Parathyroid adenoma (tissue), 2 donors: ENCODE results near the gene SENP1.

Source experiments
- H2AFZ ChIP-seq: fragments of 300-600 bp; sonication (generic); one replicate; pipeline ENCODE4 v1.7.0; 2017; ENCODE audit warnings: antibody characterized with exemption, mild to moderate bottlenecking
- H3K27ac ChIP-seq: fragments of 300-600 bp; sonication (generic); one replicate; pipeline ENCODE4 v1.7.0; 2017
- H3K27me3 ChIP-seq: fragments of 300-600 bp; sonication (generic); one replicate; pipeline ENCODE4 v1.7.0; 2017; ENCODE audit warnings: low read length; ENCODE audit not compliant: control insufficient read depth, insufficient read depth
- H3K36me3 ChIP-seq: fragments of 300-600 bp; sonication (generic); one replicate; pipeline ENCODE4 v1.7.0; 2017; ENCODE audit warnings: low read length; ENCODE audit not compliant: control insufficient read depth, insufficient read depth
- H3K4me1 ChIP-seq: fragments of 300-600 bp; sonication (generic); one replicate; pipeline ENCODE4 v1.7.0; 2017; ENCODE audit warnings: control low read depth
- H3K4me2 ChIP-seq: fragments of 300-600 bp; sonication (generic); one replicate; pipeline ENCODE4 v1.7.0; 2017; ENCODE audit warnings: low read length
- H3K4me3 ChIP-seq: fragments of 300-600 bp; sonication (generic); one replicate; pipeline ENCODE4 v1.7.0; 2017; ENCODE audit warnings: low read depth, low read length
- H3K79me2 ChIP-seq: fragments of 300-600 bp; sonication (generic); one replicate; pipeline ENCODE4 v1.7.0; 2017; ENCODE audit warnings: control low read depth
- H3K9ac ChIP-seq: fragments of 300-600 bp; sonication (generic); one replicate; pipeline ENCODE4 v1.7.0; 2017; ENCODE audit warnings: mild to moderate bottlenecking
- H3K9me3 ChIP-seq: fragments of 300-600 bp; sonication (generic); one replicate; pipeline ENCODE4 v1.7.0; 2017; ENCODE audit warnings: low read length; ENCODE audit not compliant: control insufficient read depth
- CTCF ChIP-seq: fragments of 300-600 bp; sonication (generic); IDR thresholded peaks from one replicate; pipeline ENCODE4 v1.7.0; 2017; ENCODE audit warnings: antibody characterized with exemption, mild to moderate bottlenecking
- donor health status: primary hyperparathyroidism.

The SENP1 gene

GRCh38 chr12:48078901-48079300, 27.0 kb downstream of the SENP1 start:
- Histone ChIP-seq H3K9me3 (no peaks in the 10 kb centered on the region), H3K4me3 (no peak overlapping the region), H3K9ac (no peak overlapping the region), H3K4me2 (no peak overlapping the region), H3K79me2 (peaks cover 4% of the 10 kb centered on the region), H3K27me3 (no peaks in the 10 kb centered on the region), H2AFZ (no peak overlapping the region), H3K27ac (no peak overlapping the region), H3K4me1 (no peaks in the 10 kb centered on the region), H3K36me3 (no peaks in the 10 kb centered on the region)
- TF ChIP-seq CTCF, result no peak

- H3K4me2 ChIP-seq, result no peak overlapping the region
- no peak overlapping the region for H3K27ac ChIP-seq
- H3K9me3 ChIP-seq, result no peaks in the 10 kb centered on the region
- H3K79me2 ChIP-seq, result no peaks in the 10 kb centered on the region
- no peak overlapping the region for H3K9ac ChIP-seq
- no peak overlapping the region for H2AFZ ChIP-seq
- no peaks in the 10 kb centered on the region for H3K27me3 ChIP-seq
- H3K4me1 ChIP-seq, result no peaks in the 10 kb centered on the region
- H3K36me3 ChIP-seq, result no peaks in the 10 kb centered on the region
- no peak overlapping the region for H3K4me3 ChIP-seq
- TF ChIP-seq CTCF, result no peak
Measured at GRCh38 chr12:48077111-48077510, 28.8 kb downstream of the SENP1 start.

GRCh38 chr12:48075832-48076231, 30.0 kb downstream of the SENP1 start:
- no peak for TF ChIP-seq CTCF
- Histone ChIP-seq H3K27me3 (no peaks in the 10 kb centered on the region), H2AFZ (no peak overlapping the region), H3K27ac (no peak overlapping the region), H3K9me3 (no peaks in the 10 kb centered on the region), H3K9ac (no peak overlapping the region), H3K4me1 (no peaks in the 10 kb centered on the region), H3K79me2 (no peaks in the 10 kb centered on the region), H3K4me2 (no peak overlapping the region), H3K36me3 (no peaks in the 10 kb centered on the region), H3K4me3 (no peak overlapping the region)

GRCh38 chr12:48074266-48074665, 31.6 kb downstream of the SENP1 start:
- Histone ChIP-seq H3K4me3 (no peak overlapping the region), H3K9ac (no peak overlapping the region), H3K27me3 (no peaks in the 10 kb centered on the region), H3K36me3 (no peaks in the 10 kb centered on the region), H2AFZ (no peak overlapping the region), H3K4me2 (no peak overlapping the region), H3K27ac (no peak overlapping the region), H3K9me3 (no peaks in the 10 kb centered on the region), H3K4me1 (no peaks in the 10 kb centered on the region), H3K79me2 (no peaks in the 10 kb centered on the region)
- TF ChIP-seq CTCF, result no peak

- no peak overlapping the region for H2AFZ ChIP-seq
- H3K79me2 ChIP-seq, result no peaks in the 10 kb centered on the region
- H3K36me3 ChIP-seq, result no peaks in the 10 kb centered on the region
- no peaks in the 10 kb centered on the region for H3K27me3 ChIP-seq
- no peaks in the 10 kb centered on the region for H3K9me3 ChIP-seq
- H3K4me2 ChIP-seq, result no peak overlapping the region
- TF ChIP-seq CTCF, result no peak
- no peak overlapping the region for H3K9ac ChIP-seq
- no peak overlapping the region for H3K4me3 ChIP-seq
- H3K27ac ChIP-seq, result no peak overlapping the region
- no peaks in the 10 kb centered on the region for H3K4me1 ChIP-seq
Measured at GRCh38 chr12:48072266-48072665, 33.6 kb downstream of the SENP1 start.
